Measurements from ENCODE around the gene NDRG2. TPM values are rescaled to one million over a fixed set of nuclear protein-coding genes. Genes with fewer than 3 reads are reported as not detected.
"Not testable (repeated sequence)": the region's sequence is repeated elsewhere in the genome, so short reads cannot be mapped to it uniquely, and the experiment has no call there.

NDRG2 gene
- total RNA-seq, 2 experiments from 2014 or later: 4.2 to 4.9 TPM

GRCh38 chr14:21043387-21043973, 18.6 kb upstream of the NDRG2 start:
- no peak overlapping the region for H3K27ac Mint-ChIP-seq
- H3K4me3 Mint-ChIP-seq: no peak overlapping the region
- DNase-seq: no peak
- H3K27me3 Mint-ChIP-seq: peaks cover 6% of the 10 kb centered on the region
- H3K36me3 Mint-ChIP-seq: no peaks in the 10 kb centered on the region
- peaks cover 2% of the 10 kb centered on the region for H3K4me1 Mint-ChIP-seq
- no peaks in the 10 kb centered on the region for H3K9me3 Mint-ChIP-seq

GRCh38 chr14:21042918-21043317, 18.1 kb upstream of the NDRG2 start:
- Mint-ChIP-seq H3K4me1 (peaks cover 2% of the 10 kb centered on the region), H3K27ac (no peak overlapping the region), H3K4me3 (no peak overlapping the region), H3K36me3 (no peaks in the 10 kb centered on the region), H3K9me3 (no peaks in the 10 kb centered on the region), H3K27me3 (peaks cover 6% of the 10 kb centered on the region)
- DNase-seq: no peak

GRCh38 chr14:21041676-21042433, 17.0 kb upstream of the NDRG2 start, which contains the start of gene RNASE7:
Gene RNASE7, plus strand, starts transcription at chr14:21042362. Its CDS starts 631 bp downstream, at chr14:21042993.
- Mint-ChIP-seq H3K36me3 (no peaks in the 10 kb centered on the region), H3K4me1 (peaks cover 2% of the 10 kb centered on the region), H3K27me3 (peaks cover 6% of the 10 kb centered on the region), H3K4me3 (no peak within 1 kb of the TSS), H3K9me3 (no peaks in the 10 kb centered on the region), H3K27ac (no peak within 1 kb of the TSS)
- no peak for DNase-seq

GRCh38 chr14:21040941-21041340, 16.1 kb upstream of the NDRG2 start:
- not testable (repeated sequence) for H3K4me1 Mint-ChIP-seq, H3K4me3 Mint-ChIP-seq, H3K27me3 Mint-ChIP-seq, H3K27ac Mint-ChIP-seq, DNase-seq, H3K36me3 Mint-ChIP-seq, H3K9me3 Mint-ChIP-seq

GRCh38 chr14:21040370-21040925, 15.6 kb upstream of the NDRG2 start:
- no peak overlapping the region for H3K4me3 Mint-ChIP-seq
- no peak for DNase-seq
- no peaks in the 10 kb centered on the region for H3K9me3 Mint-ChIP-seq
- peaks cover 2% of the 10 kb centered on the region for H3K4me1 Mint-ChIP-seq
- no peaks in the 10 kb centered on the region for H3K36me3 Mint-ChIP-seq
- H3K27ac Mint-ChIP-seq: no peak overlapping the region
- peaks cover 6% of the 10 kb centered on the region for H3K27me3 Mint-ChIP-seq

GRCh38 chr14:21039585-21040369, 14.9 kb upstream of the NDRG2 start:
- no peaks in the 10 kb centered on the region for H3K9me3 Mint-ChIP-seq
- no peaks in the 10 kb centered on the region for H3K36me3 Mint-ChIP-seq
- H3K4me3 Mint-ChIP-seq: no peak overlapping the region
- peaks cover 2% of the 10 kb centered on the region for H3K4me1 Mint-ChIP-seq
- DNase-seq: no peak
- H3K27me3 Mint-ChIP-seq: peaks cover 6% of the 10 kb centered on the region
- H3K27ac Mint-ChIP-seq: no peak overlapping the region

GRCh38 chr14:21038441-21039422, 13.9 kb upstream of the NDRG2 start:
- no peak for DNase-seq
- no peak overlapping the region for H3K4me3 Mint-ChIP-seq
- H3K27me3 Mint-ChIP-seq: peaks cover 6% of the 10 kb centered on the region
- no peak overlapping the region for H3K27ac Mint-ChIP-seq
- H3K36me3 Mint-ChIP-seq: no peaks in the 10 kb centered on the region
- H3K4me1 Mint-ChIP-seq: no peaks in the 10 kb centered on the region
- no peaks in the 10 kb centered on the region for H3K9me3 Mint-ChIP-seq

GRCh38 chr14:21037156-21037555, 12.3 kb upstream of the NDRG2 start:
- no peak overlapping the region for H3K27ac Mint-ChIP-seq
- H3K36me3 Mint-ChIP-seq: no peaks in the 10 kb centered on the region
- no peak for DNase-seq
- H3K4me1 Mint-ChIP-seq: no peaks in the 10 kb centered on the region
- H3K27me3 Mint-ChIP-seq: no peaks in the 10 kb centered on the region
- H3K9me3 Mint-ChIP-seq: no peaks in the 10 kb centered on the region
- no peak overlapping the region for H3K4me3 Mint-ChIP-seq

GRCh38 chr14:21036751-21037150, 11.9 kb upstream of the NDRG2 start:
- Mint-ChIP-seq H3K27me3 (no peaks in the 10 kb centered on the region), H3K27ac (no peak overlapping the region), H3K36me3 (no peaks in the 10 kb centered on the region), H3K4me1 (no peaks in the 10 kb centered on the region), H3K9me3 (no peaks in the 10 kb centered on the region), H3K4me3 (no peak overlapping the region)
- no peak for DNase-seq

GRCh38 chr14:21034707-21035106, 9.8 kb upstream of the NDRG2 start, which contains the start of gene RNASE13:
Gene RNASE13, minus strand, starts transcription at chr14:21034807. Its CDS starts 519 bp downstream, at chr14:21034288.
- H3K4me1 Mint-ChIP-seq: no peaks in the 10 kb centered on the region
- H3K4me3 Mint-ChIP-seq: no peak within 1 kb of the TSS
- no peak for DNase-seq
- no peak within 1 kb of the TSS for H3K27ac Mint-ChIP-seq
- H3K27me3 Mint-ChIP-seq: no peaks in the 10 kb centered on the region
- no peaks in the 10 kb centered on the region for H3K36me3 Mint-ChIP-seq
- no peaks in the 10 kb centered on the region for H3K9me3 Mint-ChIP-seq

GRCh38 chr14:21033133-21033698, 8.4 kb upstream of the NDRG2 start:
- H3K27ac Mint-ChIP-seq: no peak overlapping the region

GRCh38 chr14:21032326-21033132, 7.7 kb upstream of the NDRG2 start:
- no peaks in the 10 kb centered on the region for H3K27me3 Mint-ChIP-seq
- no peak for DNase-seq
- no peaks in the 10 kb centered on the region for H3K9me3 Mint-ChIP-seq
- no peaks in the 10 kb centered on the region for H3K4me1 Mint-ChIP-seq
- no peak overlapping the region for H3K27ac Mint-ChIP-seq
- no peaks in the 10 kb centered on the region for H3K36me3 Mint-ChIP-seq
- no peak overlapping the region for H3K4me3 Mint-ChIP-seq

More at GRCh38 chr14:21033133-21033698, 8.4 kb upstream of the NDRG2 start:
- no peak for DNase-seq
- H3K4me3 Mint-ChIP-seq: no peak overlapping the region
- no peaks in the 10 kb centered on the region for H3K4me1 Mint-ChIP-seq
- H3K9me3 Mint-ChIP-seq: no peaks in the 10 kb centered on the region
- no peaks in the 10 kb centered on the region for H3K36me3 Mint-ChIP-seq
- no peaks in the 10 kb centered on the region for H3K27me3 Mint-ChIP-seq

- H3K4me1 Mint-ChIP-seq: no peaks in the 10 kb centered on the region
Measured at GRCh38 chr14:21030531-21030930, 5.7 kb upstream of the NDRG2 start.

More at GRCh38 chr14:21030531-21030930, 5.7 kb upstream of the NDRG2 start:
- no peak overlapping the region for H3K4me3 Mint-ChIP-seq
- H3K9me3 Mint-ChIP-seq: no peaks in the 10 kb centered on the region
- no peaks in the 10 kb centered on the region for H3K36me3 Mint-ChIP-seq
- H3K27me3 Mint-ChIP-seq: no peaks in the 10 kb centered on the region
- no peak for DNase-seq
- H3K27ac Mint-ChIP-seq: no peak overlapping the region
